ENCODE measurements around the gene KCNE4.

- TF ChIP-seq CTCF (IDR thresholded peaks at IDR 0.05 in 4 of 5, conservative IDR thresholded peaks at IDR 0.05 in 1 of 5) (no peak), POLR2A (IDR thresholded peaks at IDR 0.05) (no peak)
These were observed 44.4 kb downstream of the KCNE4 start for GRCh38 chr2:223096235-223096970.
